Chondrocyte (in vitro differentiated cells): ENCODE data around the gene RAPSN. TPM values are rescaled to one million over a fixed set of nuclear protein-coding genes. Genes with fewer than 3 reads are reported as not detected.

Experiments used
- DNase-seq: peaks from one replicate; pipeline ENCODE4 v3.0.0; 2021; ENCODE audit warnings: mixed read lengths, low spot score
- H3K27ac Mint-ChIP-seq: one replicate; pipeline ENCODE4 v1.8.0; 2021; ENCODE audit warnings: mild to moderate bottlenecking, moderate library complexity, mixed read lengths; ENCODE audit not compliant: unreplicated experiment
- H3K27me3 Mint-ChIP-seq: 2 replicates; pipeline ENCODE4 v1.8.0; 2021; ENCODE audit warnings: low read depth, mixed read lengths
- H3K36me3 Mint-ChIP-seq: 2 replicates; pipeline ENCODE4 v1.8.0; 2021; ENCODE audit warnings: low read depth, mixed read lengths
- H3K4me1 Mint-ChIP-seq: 2 replicates; pipeline ENCODE4 v1.8.0; 2021; ENCODE audit warnings: low read depth, mild to moderate bottlenecking, mixed read lengths
- H3K4me3 Mint-ChIP-seq: one replicate; pipeline ENCODE4 v1.8.0; 2021; ENCODE audit warnings: mild to moderate bottlenecking, moderate library complexity, mixed read lengths; ENCODE audit not compliant: unreplicated experiment
- H3K9me3 Mint-ChIP-seq: 2 replicates; pipeline ENCODE4 v1.8.0; 2021; ENCODE audit warnings: low read depth, mixed read lengths
- total RNA-seq: library from RNA; stranded (reverse); gene quantifications from 3 replicates; pipeline ENCODE4 v1.2.1, GENCODE V29; 2021
- TF ChIP-seq, protein P1 (sequence below): fragments of 200-600 bp; sonication (generic); IDR thresholded peaks from 2 replicates; pipeline ENCODE4 v1.5.0; 2021; ENCODE audit warnings: antibody characterized with exemption, mild to moderate bottlenecking, moderate library complexity

RAPSN gene
- total RNA-seq, 1 donor from 2014 or later, result 0.35 TPM

DNA sequence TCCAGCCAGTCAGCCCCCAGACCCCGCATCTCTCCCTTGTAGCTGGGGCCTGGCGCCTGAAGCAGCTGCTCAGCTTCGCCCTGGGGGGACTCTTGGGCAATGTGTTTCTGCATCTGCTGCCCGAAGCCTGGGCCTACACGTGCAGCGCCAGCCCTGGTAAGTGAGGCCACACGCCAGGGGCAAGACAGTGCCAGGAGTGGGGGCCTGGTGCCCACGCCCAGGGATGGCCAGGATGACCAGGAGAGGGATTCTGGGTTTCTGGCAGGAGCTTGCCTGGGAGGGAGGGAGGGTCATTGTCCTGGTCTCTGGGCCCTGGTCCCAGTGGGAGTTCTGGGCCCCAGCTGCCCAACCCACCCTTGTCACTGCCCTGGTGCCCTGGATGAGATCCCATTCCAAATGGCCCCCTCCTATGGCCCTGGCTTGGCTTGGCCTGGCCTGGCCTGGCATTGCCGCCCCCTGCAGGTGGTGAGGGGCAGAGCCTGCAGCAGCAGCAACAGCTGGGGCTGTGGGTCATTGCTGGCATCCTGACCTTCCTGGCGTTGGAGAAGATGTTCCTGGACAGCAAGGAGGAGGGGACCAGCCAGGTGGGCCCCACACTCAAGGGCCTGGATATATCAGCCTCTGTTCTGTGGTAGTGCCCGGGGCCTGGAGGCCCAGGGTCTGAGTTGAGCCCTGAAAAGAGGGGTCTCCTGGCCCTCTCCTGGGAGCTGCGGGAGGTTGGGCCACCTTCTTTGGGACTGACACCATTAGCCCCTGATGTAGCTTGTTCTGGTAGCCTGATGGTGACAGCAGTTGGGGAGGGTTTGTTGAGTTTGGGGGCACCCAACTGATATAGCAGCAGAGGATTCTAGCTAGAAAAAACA, 36.8 kb downstream of the RAPSN start:
- no peaks in the 10 kb centered on the region for H3K9me3 Mint-ChIP-seq
- TF ChIP-seq, protein P1, sequence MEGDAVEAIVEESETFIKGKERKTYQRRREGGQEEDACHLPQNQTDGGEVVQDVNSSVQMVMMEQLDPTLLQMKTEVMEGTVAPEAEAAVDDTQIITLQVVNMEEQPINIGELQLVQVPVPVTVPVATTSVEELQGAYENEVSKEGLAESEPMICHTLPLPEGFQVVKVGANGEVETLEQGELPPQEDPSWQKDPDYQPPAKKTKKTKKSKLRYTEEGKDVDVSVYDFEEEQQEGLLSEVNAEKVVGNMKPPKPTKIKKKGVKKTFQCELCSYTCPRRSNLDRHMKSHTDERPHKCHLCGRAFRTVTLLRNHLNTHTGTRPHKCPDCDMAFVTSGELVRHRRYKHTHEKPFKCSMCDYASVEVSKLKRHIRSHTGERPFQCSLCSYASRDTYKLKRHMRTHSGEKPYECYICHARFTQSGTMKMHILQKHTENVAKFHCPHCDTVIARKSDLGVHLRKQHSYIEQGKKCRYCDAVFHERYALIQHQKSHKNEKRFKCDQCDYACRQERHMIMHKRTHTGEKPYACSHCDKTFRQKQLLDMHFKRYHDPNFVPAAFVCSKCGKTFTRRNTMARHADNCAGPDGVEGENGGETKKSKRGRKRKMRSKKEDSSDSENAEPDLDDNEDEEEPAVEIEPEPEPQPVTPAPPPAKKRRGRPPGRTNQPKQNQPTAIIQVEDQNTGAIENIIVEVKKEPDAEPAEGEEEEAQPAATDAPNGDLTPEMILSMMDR, result peak; percentile 83
- H3K4me1 Mint-ChIP-seq, result peaks cover 55% of the 10 kb centered on the region
- peak overlapping the region; percentile 41 for H3K27ac Mint-ChIP-seq
- DNase-seq, result no peak
- H3K27me3 Mint-ChIP-seq, result no peaks in the 10 kb centered on the region
- peaks cover 14% of the 10 kb centered on the region for H3K36me3 Mint-ChIP-seq
- H3K4me3 Mint-ChIP-seq, result no peak overlapping the region

DNA sequence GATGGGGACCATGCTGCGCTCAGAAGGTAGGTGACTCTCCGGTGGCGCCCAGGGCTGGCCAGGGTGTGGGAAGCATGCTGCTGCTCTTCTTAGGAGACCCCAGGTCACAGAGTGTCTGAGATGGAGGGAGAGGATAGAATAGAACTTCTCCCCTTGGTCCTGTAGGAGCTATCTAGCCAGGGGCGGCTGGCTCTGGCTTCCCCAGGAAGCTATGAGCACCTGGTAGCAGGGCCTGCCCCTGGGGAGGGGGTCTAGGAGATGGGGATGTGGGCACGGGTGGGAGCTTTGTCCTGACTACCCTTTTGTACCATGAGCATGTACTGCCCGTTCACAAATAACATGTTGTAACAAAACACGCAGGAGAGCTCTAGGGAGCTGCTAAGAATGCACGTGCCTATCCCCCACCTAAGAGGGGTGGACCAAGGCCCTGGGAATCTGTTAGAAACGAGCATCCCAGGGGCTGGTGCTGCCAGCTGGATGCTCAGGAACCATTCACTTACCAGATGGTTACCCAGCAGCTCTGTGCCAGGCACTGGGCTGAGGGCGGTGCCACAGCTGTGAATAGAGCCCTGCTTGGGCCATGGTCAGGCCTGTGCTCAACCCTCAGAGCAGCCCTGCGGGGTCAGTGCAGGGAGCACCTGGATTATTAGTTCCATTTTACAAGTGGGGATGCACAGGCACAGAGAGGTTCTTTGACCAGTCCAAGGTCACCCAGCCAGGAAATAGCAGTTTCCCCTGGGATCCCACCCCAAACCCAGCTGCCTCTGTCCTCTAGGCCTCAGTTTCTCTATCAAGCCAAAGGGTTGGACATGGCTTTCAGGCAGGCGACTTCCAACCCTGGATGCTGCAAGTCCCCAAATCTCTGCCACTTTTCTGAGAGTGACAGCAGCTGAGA, 38.3 kb downstream of the RAPSN start:
- peak overlapping the region; percentile 98 for H3K4me3 Mint-ChIP-seq
- H3K27me3 Mint-ChIP-seq, result no peaks in the 10 kb centered on the region
- TF ChIP-seq, protein P1, result no peak
- DNase-seq, result no peak
- peaks cover 45% of the 10 kb centered on the region for H3K4me1 Mint-ChIP-seq
- no peak overlapping the region for H3K27ac Mint-ChIP-seq
- peaks cover 12% of the 10 kb centered on the region for H3K36me3 Mint-ChIP-seq
- no peaks in the 10 kb centered on the region for H3K9me3 Mint-ChIP-seq

DNA sequence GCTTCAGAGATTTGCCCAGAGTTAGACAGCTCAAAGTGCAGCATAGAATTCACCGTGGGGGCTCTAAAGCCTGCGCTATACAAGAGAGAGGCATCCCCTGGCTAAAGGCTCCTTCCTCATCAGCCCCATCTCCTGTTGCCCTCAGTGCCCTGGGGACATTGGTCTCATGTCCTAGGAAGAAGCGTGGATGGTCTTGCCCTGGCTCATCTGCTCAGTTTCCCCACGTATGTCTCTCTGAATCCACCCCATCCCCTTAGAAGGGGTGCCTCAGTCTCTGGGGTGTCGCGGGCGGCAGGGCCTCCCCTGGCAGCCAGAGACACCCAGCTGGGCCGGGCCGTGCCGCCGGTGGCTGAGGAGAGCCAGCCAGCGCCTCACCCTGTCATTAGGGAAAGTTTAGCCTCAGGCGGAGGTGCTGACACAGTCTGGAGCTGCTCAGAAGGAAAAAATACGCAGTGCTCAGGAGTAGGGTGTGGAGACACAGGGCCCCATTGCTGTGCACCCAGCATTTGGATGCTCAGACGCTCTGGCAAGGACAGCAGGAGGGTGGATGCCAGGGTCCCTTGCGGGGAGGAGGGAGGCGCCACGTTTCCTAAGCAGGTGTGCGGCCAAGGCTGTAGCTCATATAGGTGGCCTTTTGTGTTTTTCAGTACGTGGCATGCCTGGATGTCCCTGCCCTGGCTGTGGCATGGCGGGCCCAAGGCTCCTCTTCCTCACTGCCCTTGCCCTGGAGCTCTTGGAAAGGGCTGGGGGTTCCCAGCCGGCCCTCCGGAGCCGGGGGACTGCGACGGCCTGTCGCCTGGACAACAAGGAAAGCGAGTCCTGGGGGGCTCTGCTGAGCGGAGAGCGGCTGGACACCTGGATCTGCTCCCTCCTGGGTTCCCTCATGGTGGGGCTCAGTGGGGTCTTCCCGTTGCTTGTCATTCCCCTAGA, 39.2 kb downstream of the RAPSN start:
- DNase-seq, result no peak
- H3K9me3 Mint-ChIP-seq, result no peaks in the 10 kb centered on the region
- H3K27ac Mint-ChIP-seq, result peak overlapping the region; percentile 99

DNA sequence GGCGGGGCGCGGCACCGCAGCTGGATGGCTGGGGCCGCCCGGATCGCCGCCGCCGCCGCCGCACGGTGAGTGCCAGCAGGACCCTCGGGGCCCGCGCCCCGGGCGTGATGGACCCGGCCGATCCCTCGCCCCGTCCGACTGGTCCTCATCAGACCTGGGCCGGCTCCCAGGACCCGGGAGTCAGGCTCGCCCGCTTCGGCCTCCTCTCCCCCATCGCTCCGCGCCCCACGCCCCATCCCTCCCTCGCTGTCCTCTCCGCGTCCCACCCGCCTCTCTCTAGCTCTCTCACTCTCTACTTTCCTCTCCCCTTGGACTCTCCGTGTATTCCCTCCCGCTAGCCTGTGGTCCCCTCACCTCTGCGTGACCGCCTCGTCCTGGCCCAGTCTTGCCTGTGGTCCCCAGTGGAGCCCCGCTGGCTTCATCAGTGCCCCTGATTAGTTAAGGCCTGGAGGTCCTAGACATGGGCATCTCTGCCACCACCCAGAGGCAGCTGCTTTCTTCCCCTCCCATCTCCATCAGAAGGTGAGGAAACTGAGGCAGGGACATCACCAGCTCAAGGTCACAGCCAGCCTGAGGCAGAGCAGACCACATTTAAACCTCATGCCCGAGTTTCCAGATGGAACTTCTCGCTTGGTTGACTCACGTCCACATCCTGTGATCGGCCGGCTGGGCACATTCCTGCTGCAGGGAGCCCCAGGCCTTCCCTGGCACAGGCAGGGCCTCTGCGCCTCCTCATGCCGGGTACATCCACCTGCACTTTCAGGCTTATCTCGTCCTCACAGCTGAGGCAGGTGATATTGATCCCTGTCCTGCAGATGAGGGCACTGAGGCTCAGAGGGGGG, 40.1 kb downstream of the RAPSN start:
- Mint-ChIP-seq H3K27ac (peak overlapping the region; percentile 99), H3K27me3 (no peaks in the 10 kb centered on the region), H3K36me3 (peaks cover 4% of the 10 kb centered on the region), H3K4me1 (peaks cover 33% of the 10 kb centered on the region), H3K4me3 (peak overlapping the region; percentile 98), H3K9me3 (no peaks in the 10 kb centered on the region)
- TF ChIP-seq, protein P1, result peak; percentile 15
- DNase-seq, result peak; percentile 93

More for the DNA sequence above, 39.2 kb downstream of the RAPSN start:
- H3K4me1 Mint-ChIP-seq, result peaks cover 39% of the 10 kb centered on the region
- H3K27me3 Mint-ChIP-seq, result no peaks in the 10 kb centered on the region
- peaks cover 9% of the 10 kb centered on the region for H3K36me3 Mint-ChIP-seq
- peak overlapping the region; percentile 98 for H3K4me3 Mint-ChIP-seq
- TF ChIP-seq, protein P1, result no peak
